CD14-positive monocyte (primary cell): ENCODE measurements around the gene SNW1. TPM values are rescaled to one million over a fixed set of nuclear protein-coding genes. Genes with fewer than 3 reads are reported as not detected.
"Not testable (repeated sequence)": the region's sequence is repeated elsewhere in the genome, so short reads cannot be mapped to it uniquely, and the experiment has no call there.

Source experiments
- DNase-seq, 3 donors: peaks; one replicate each; pipeline ENCODE4 v3.0.0-alpha.2; 2011 to 2022
- H2AFZ ChIP-seq: 2 replicates; pipeline ENCODE4 v1.6.0; 2012; ENCODE audit warnings: mild to moderate bottlenecking, low read depth, low read length, inconsistent platforms; ENCODE audit not compliant: insufficient read depth, poor library complexity, severe bottlenecking
- H3K27ac ChIP-seq, 2 donors: 1 replicate in 1 of 2; 2 replicates in 1 of 2; pipeline ENCODE4 v1.5.1; 2012 to 2013; ENCODE audit warnings: low read length in 2 of 2, control low read depth in 1 of 2, inconsistent platforms in 1 of 2, low read depth in 1 of 2, mild to moderate bottlenecking in 1 of 2
- H3K27me3 ChIP-seq, 2 donors: one replicate each; pipeline versions ENCODE4 v1.6.0 to v1.6.1; 2011 to 2013; ENCODE audit warnings: low read length in 2 of 2; ENCODE audit not compliant: control insufficient read depth in 2 of 2, insufficient read depth in 2 of 2
- H3K36me3 ChIP-seq, 2 donors: replicated peaks in 1 of 2; 1 replicate in 1 of 2; 2 replicates in 1 of 2; pipeline versions ENCODE4 v1.5.1 to v1.6.1; 2012 to 2013; ENCODE audit warnings: low read length in 2 of 2, control low read depth in 1 of 2, inconsistent platforms in 1 of 2, mild to moderate bottlenecking in 1 of 2; ENCODE audit not compliant: insufficient read depth in 2 of 2, control insufficient read depth in 1 of 2
- H3K4me1 ChIP-seq, 2 donors: 1 replicate in 1 of 2; 2 replicates in 1 of 2; pipeline versions ENCODE4 v1.5.1 to v1.6.1; 2012 to 2013; ENCODE audit warnings: low read length in 2 of 2, control low read depth in 1 of 2, inconsistent platforms in 1 of 2, mild to moderate bottlenecking in 1 of 2, moderate library complexity in 1 of 2; ENCODE audit not compliant: insufficient read depth in 2 of 2, control insufficient read depth in 1 of 2
- H3K4me2 ChIP-seq: replicated peaks from 2 replicates; pipeline ENCODE3; 2012; ENCODE audit warnings: low read length, moderate library complexity, mild to moderate bottlenecking; ENCODE audit not compliant: poor library complexity, severe bottlenecking; ENCODE audit errors: extremely low read depth
- H3K4me3 ChIP-seq, 3 experiments: fragments of 200-600 bp in 1 of 3; sonication (generic) in 1 of 3; replicated peaks in 1 of 3; 1 replicate in 2 of 3; 2 replicates in 1 of 3; pipeline ENCODE4 v1.5.1; 2011 to 2013; ENCODE audit warnings: low read length in 3 of 3, mild to moderate bottlenecking in 3 of 3, control low read depth in 2 of 3, low read depth in 2 of 3, inconsistent platforms in 1 of 3, moderate library complexity in 1 of 3
- H3K79me2 ChIP-seq: 2 replicates; pipeline ENCODE4 v1.6.0; 2012; ENCODE audit warnings: mild to moderate bottlenecking, control low read depth, inconsistent platforms, low read length, moderate library complexity; ENCODE audit not compliant: insufficient read depth
- H3K9ac ChIP-seq: 2 replicates; pipeline ENCODE4 v1.6.0; 2017; ENCODE audit warnings: low read length, mild to moderate bottlenecking; ENCODE audit not compliant: insufficient read depth, poor library complexity, severe bottlenecking
- H3K9me3 ChIP-seq, 2 donors: replicated peaks in 1 of 2; 1 replicate in 1 of 2; 2 replicates in 1 of 2; pipeline versions ENCODE4 v1.5.1 to v1.6.1; 2012 to 2013; ENCODE audit warnings: low read length in 2 of 2, control low read depth in 1 of 2; ENCODE audit not compliant: control insufficient read depth in 1 of 2, insufficient read depth in 1 of 2
- H4K20me1 ChIP-seq: 2 replicates; pipeline ENCODE4 v1.6.0; 2012; ENCODE audit warnings: mild to moderate bottlenecking, low read length, control low read depth, moderate library complexity; ENCODE audit not compliant: insufficient read depth
- H3K27ac Mint-ChIP-seq, 7 donors: one replicate each; pipeline ENCODE4 v1.8.0; 2020; ENCODE audit warnings: mild to moderate bottlenecking in 7 of 7, mixed read lengths in 7 of 7, moderate library complexity in 6 of 7, inconsistent platforms in 2 of 7
- H3K27me3 Mint-ChIP-seq, 3 donors: one replicate each; pipeline ENCODE4 v1.8.0; 2021 to 2022; ENCODE audit warnings: low read depth in 3 of 3, mild to moderate bottlenecking in 3 of 3, mixed read lengths in 3 of 3, moderate library complexity in 3 of 3, inconsistent platforms in 1 of 3
- H3K36me3 Mint-ChIP-seq, 2 donors: one replicate each; pipeline ENCODE4 v1.8.0; 2020; ENCODE audit warnings: mixed read lengths in 2 of 2, inconsistent platforms in 1 of 2, mild to moderate bottlenecking in 1 of 2
- H3K4me1 Mint-ChIP-seq: one replicate; pipeline ENCODE4 v1.8.0; 2020; ENCODE audit warnings: mild to moderate bottlenecking, mixed read lengths
- H3K4me3 Mint-ChIP-seq, 2 donors: one replicate each; pipeline ENCODE4 v1.8.0; 2020; ENCODE audit warnings: mild to moderate bottlenecking in 2 of 2, mixed read lengths in 2 of 2, moderate library complexity in 1 of 2
- H3K9me3 Mint-ChIP-seq, 7 donors: one replicate each; pipeline ENCODE4 v1.8.0; 2020 to 2022; ENCODE audit warnings: mixed read lengths in 7 of 7, mild to moderate bottlenecking in 6 of 7, moderate library complexity in 6 of 7, inconsistent platforms in 2 of 7
- CTCF ChIP-seq: fragments of 200-600 bp; IDR thresholded peaks from one replicate; pipeline ENCODE4 v1.8.0; 2022; ENCODE audit warnings: antibody characterized with exemption, mild to moderate bottlenecking
- WGBS: methylation state at CpG from one replicate; pipeline ENCODE4 v1.1.5; 2013; ENCODE audit warnings: missing lambda C conversion rate; ENCODE audit not compliant: insufficient coverage; 5-methylcytosine and 5-hydroxymethylcytosine counted together
- intact Hi-C, 2 donors: fragments of 100-400 bp; cut with micrococcal nuclease; formaldehyde crosslinking; loops; one replicate each; pipeline versions ENCODE4 v1.15.0 to v1.15.1; 2023
- polyA plus RNA-seq, 3 donors: library from polyadenylated mRNA; depleted of rRNA in 1 of 3; unstranded in 2 of 3; stranded (reverse) in 1 of 3; fragments of 300-500 nt in 2 of 3; fragments of >200 nt in 1 of 3; fragmentation: Illumina TruSeq in 2 of 3; gene quantifications; 1 replicate in 2 of 3; 2 replicates in 1 of 3; pipeline ENCODE4 v1.2.3, GENCODE V29; 2012 to 2021

SNW1 gene
- polyA plus RNA-seq, 3 donors, result 17.4 to 74.6 (median 50.6) TPM

- intact Hi-C loops, result no loop called here
- Mint-ChIP-seq H3K4me3 (no peak overlapping the region), H3K27me3 (peaks cover 0 to 3% (median 0%) of the 10 kb centered on the region in 3 donors), H3K9me3 (no peaks in the 10 kb centered on the region), H3K4me1 (peaks cover 10% of the 10 kb centered on the region), H3K36me3 (peaks cover 58 to 85% of the 10 kb centered on the region in 2 donors), H3K27ac (peak overlapping the region in 1 of 7 donors; percentile 9)
- DNase-seq, result no peak
- H3K79me2 ChIP-seq, result peaks cover 80% of the 10 kb centered on the region
- no peak overlapping the region for H3K4me2 ChIP-seq
- no peaks in the 10 kb centered on the region for H3K4me1 ChIP-seq
- H3K9me3 ChIP-seq, result no peaks in the 10 kb centered on the region
- TF ChIP-seq CTCF, result no peak
- H3K27ac ChIP-seq, result no peak overlapping the region
- H3K27me3 ChIP-seq, result no peaks in the 10 kb centered on the region
- H3K9ac ChIP-seq, result no peak overlapping the region
- H3K36me3 ChIP-seq, result peaks cover 59 to 93% of the 10 kb centered on the region in 2 donors
- H2AFZ ChIP-seq, result no peak overlapping the region
- peaks cover 85% of the 10 kb centered on the region for H4K20me1 ChIP-seq
- no CpG with 5 or more reads among the region's 3 CpGs for WGBS
- H3K4me3 ChIP-seq, result no peak overlapping the region
Observed at GRCh38 chr14:77752799-77753516, 8.0 kb downstream of the SNW1 start.

DNA sequence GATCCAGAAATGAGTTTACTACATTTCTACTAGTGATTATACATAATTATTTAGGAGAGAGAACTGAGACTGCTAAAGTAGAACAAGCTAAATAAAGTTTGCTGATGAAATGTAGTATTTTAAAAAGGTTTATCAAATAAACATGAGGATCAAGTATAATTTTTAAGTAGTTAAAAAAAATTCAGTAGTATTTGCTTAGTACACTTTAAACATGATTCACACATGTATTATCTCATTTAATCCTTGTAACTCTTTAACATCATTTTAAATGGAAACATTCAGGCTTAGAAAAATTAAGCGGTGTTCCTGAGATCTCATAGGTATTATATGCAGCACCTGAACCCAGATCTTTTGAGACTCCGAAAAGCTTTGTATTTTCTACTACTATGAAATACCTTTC, 8.7 kb downstream of the SNW1 start:
- H3K27ac ChIP-seq, result no peak overlapping the region
- H3K36me3 ChIP-seq, result peaks cover 61 to 91% of the 10 kb centered on the region in 2 donors
- no CpG with 5 or more reads among the region's 2 CpGs for WGBS
- intact Hi-C loops, result no loop called here
- DNase-seq, result no peak
- H3K4me2 ChIP-seq, result no peak overlapping the region
- no peak overlapping the region for H3K4me3 ChIP-seq
- peaks cover 73% of the 10 kb centered on the region for H3K79me2 ChIP-seq
- Mint-ChIP-seq H3K9me3 (no peaks in the 10 kb centered on the region), H3K27me3 (peaks cover 0 to 3% (median 0%) of the 10 kb centered on the region in 3 donors), H3K4me3 (no peak overlapping the region), H3K27ac (no peak overlapping the region), H3K36me3 (peaks cover 56 to 87% of the 10 kb centered on the region in 2 donors), H3K4me1 (peaks cover 4% of the 10 kb centered on the region)
- no peaks in the 10 kb centered on the region for H3K27me3 ChIP-seq
- no peak overlapping the region for H3K9ac ChIP-seq
- H4K20me1 ChIP-seq, result peaks cover 78% of the 10 kb centered on the region
- H3K9me3 ChIP-seq, result no peaks in the 10 kb centered on the region
- H2AFZ ChIP-seq, result no peak overlapping the region
- no peak for TF ChIP-seq CTCF
- H3K4me1 ChIP-seq, result no peaks in the 10 kb centered on the region

DNA sequence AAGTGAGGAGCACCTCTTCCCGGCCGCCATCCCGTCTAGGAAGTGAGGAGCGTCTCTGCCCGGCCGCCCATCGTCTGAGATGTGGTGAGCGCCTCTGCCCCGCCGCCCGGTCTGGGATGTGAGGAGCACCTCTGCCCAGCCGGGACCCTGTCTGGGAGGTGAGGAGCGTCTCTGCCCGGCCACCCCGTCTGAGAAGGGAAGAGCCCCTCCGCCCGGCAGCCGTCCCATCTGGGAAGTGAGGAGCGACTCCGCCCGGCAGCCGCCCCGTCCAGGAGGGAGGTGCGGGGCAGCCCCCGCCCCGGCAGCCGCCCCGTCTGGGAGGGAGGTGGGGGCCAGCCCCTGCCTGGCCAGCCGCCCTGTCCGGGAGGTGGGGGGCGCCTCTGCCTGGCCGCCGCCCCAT, 13.5 kb downstream of the SNW1 start:
- 84% methylated on average over 22 of the region's 33 CpGs for WGBS
- H2AFZ ChIP-seq, H3K27ac ChIP-seq, H3K4me1 ChIP-seq, DNase-seq, H3K4me3 ChIP-seq, H3K4me3 Mint-ChIP-seq, H3K4me2 ChIP-seq, H3K27me3 Mint-ChIP-seq, H3K4me1 Mint-ChIP-seq, H3K9ac ChIP-seq, H3K27me3 ChIP-seq, H3K9me3 ChIP-seq, H3K9me3 Mint-ChIP-seq, intact Hi-C loops, H3K27ac Mint-ChIP-seq: not testable (repeated sequence)
- peaks cover 74% of the 10 kb centered on the region for H4K20me1 ChIP-seq
- H3K36me3 ChIP-seq, result peaks cover 67 to 90% of the 10 kb centered on the region in 2 donors
- peaks cover 69% of the 10 kb centered on the region for H3K79me2 ChIP-seq
- H3K36me3 Mint-ChIP-seq, result peaks cover 59 to 86% of the 10 kb centered on the region in 2 donors
